HepG2 (cell line): ENCODE measurements around the gene PLA2G2A. TPM values are rescaled to one million over a fixed set of nuclear protein-coding genes. Genes with fewer than 3 reads are reported as not detected.

Source experiments
- ARID3A ChIP-seq: IDR thresholded peaks from 2 replicates; pipeline ENCODE4 v1.6.1; 2012; ENCODE audit warnings: low read depth, low read length, improper control_type of control experiment
- ATF7-NPFF ChIP-seq: sonication (generic); formaldehyde crosslinking; IDR thresholded peaks from 2 replicates; pipeline ENCODE4 v1.8.1; 2023; ENCODE audit warnings: mild to moderate bottlenecking, low read depth, missing genetic modification reagents, moderate library complexity
- KDM3A ChIP-seq: IDR thresholded peaks from 2 replicates; pipeline ENCODE4 v1.6.1; 2018; ENCODE audit warnings: low read depth, missing compliant biosample characterization
- KDM6A ChIP-seq: IDR thresholded peaks from 2 replicates; pipeline ENCODE4 v1.6.1; 2016; ENCODE audit warnings: low read depth
- MAF1 ChIP-seq: sonication (generic); formaldehyde crosslinking; IDR thresholded peaks from 2 replicates; pipeline ENCODE4 v1.5.0; 2020; ENCODE audit warnings: missing genetic modification reagents, borderline replicate concordance
- NR2C2 ChIP-seq: sonication (generic); formaldehyde crosslinking; IDR thresholded peaks from 2 replicates; pipeline ENCODE4 v1.4.0; 2020; ENCODE audit warnings: missing genetic modification reagents, mild to moderate bottlenecking, moderate library complexity, borderline replicate concordance
- POGK ChIP-seq: sonication (generic); formaldehyde crosslinking; conservative IDR thresholded peaks from 2 replicates; pipeline ENCODE4 v1.8.0; 2022; ENCODE audit warnings: mild to moderate bottlenecking, moderate library complexity, missing genetic modification reagents
- SMC3 ChIP-seq: IDR thresholded peaks from 2 replicates; pipeline ENCODE4 v1.6.1; 2011; ENCODE audit warnings: low read length, improper control_type of control experiment
- THAP11 ChIP-seq: IDR thresholded peaks from 2 replicates; pipeline ENCODE4 v1.6.1; 2016; ENCODE audit warnings: missing biosample characterization, missing genetic modification reagents
- ZNF10 ChIP-seq: sonication (generic); formaldehyde crosslinking; IDR thresholded peaks from 2 replicates; pipeline ENCODE4 v1.4.0; 2020; ENCODE audit warnings: mild to moderate bottlenecking, low read depth, missing genetic modification reagents, borderline replicate concordance
- ZNF224 ChIP-seq: sonication (generic); formaldehyde crosslinking; IDR thresholded peaks from 2 replicates; pipeline ENCODE4 v1.5.0; 2020; ENCODE audit warnings: mild to moderate bottlenecking, missing genetic modification reagents
- ZNF263 ChIP-seq: sonication (generic); formaldehyde crosslinking; IDR thresholded peaks from 2 replicates; pipeline ENCODE4 v1.4.0; 2020; ENCODE audit warnings: missing genetic modification reagents
- ZNF335 ChIP-seq: sonication (generic); formaldehyde crosslinking; IDR thresholded peaks from 2 replicates; pipeline ENCODE4 v1.4.0; 2020; ENCODE audit warnings: missing genetic modification reagents
- ZNF484 ChIP-seq: sonication (generic); formaldehyde crosslinking; IDR thresholded peaks from 2 replicates; pipeline ENCODE4 v1.5.1; 2020; ENCODE audit warnings: mild to moderate bottlenecking, low read depth, missing genetic modification reagents, borderline replicate concordance
- ZNF550 ChIP-seq: sonication (generic); formaldehyde crosslinking; IDR thresholded peaks from 2 replicates; pipeline ENCODE4 v1.4.0; 2020; ENCODE audit warnings: mild to moderate bottlenecking, missing genetic modification reagents, borderline replicate concordance
- ZNF788 ChIP-seq: sonication (generic); formaldehyde crosslinking; IDR thresholded peaks from 2 replicates; pipeline ENCODE4 v1.5.0; 2020; ENCODE audit warnings: mild to moderate bottlenecking, missing genetic modification reagents, borderline replicate concordance
- ZNF878 ChIP-seq: sonication (generic); formaldehyde crosslinking; IDR thresholded peaks from 2 replicates; pipeline ENCODE4 v1.8.1; 2023; ENCODE audit warnings: mild to moderate bottlenecking, missing genetic modification reagents, moderate library complexity
- polyA plus RNA-seq, 8 experiments: library from polyadenylated mRNA; depleted of rRNA in 3 of 8; stranded (reverse) in 7 of 8; unstranded in 1 of 8; fragments of >200 nt; fragmentation: Illumina TruSeq in 4 of 8; extraction: Trizol in 4 of 8; gene quantifications; 2 replicates each; pipeline versions ENCODE4 v1.2.1 to v1.2.3, GENCODE V29; 2011 to 2016; ENCODE audit warnings: low read depth in 4 of 8, missing spikeins in 1 of 8, mixed read lengths in 1 of 8; ENCODE audit not compliant: insufficient read depth in 1 of 8
- total RNA-seq, 5 experiments: library from RNA; depleted of rRNA; stranded (reverse); fragments of >200 nt; fragmentation: Illumina TruSeq; extraction: Trizol; gene quantifications; 2 replicates each; pipeline ENCODE4 v1.2.3, GENCODE V29; 2016; ENCODE audit warnings: low read depth in 1 of 5
- TF ChIP-seq, protein P1 (sequence below): sonication (generic); formaldehyde crosslinking; IDR thresholded peaks from 2 replicates; pipeline ENCODE4 v1.4.0; 2020; ENCODE audit warnings: missing genetic modification reagents

The PLA2G2A gene
- total and polyA plus RNA-seq, 2 of the 13 experiments (the other 11 are each of a cell fraction or from before 2014, with no cell fraction given), result 0.35 to 30.3 TPM

- TF ChIP-seq POGK (no peak), KDM6A (CRISPR knock-in tag) (peak; percentile 22; the same call in 1 of the 2 replicates), ZNF263 (CRISPR knock-in tag) (no peak), ZNF484 (no peak), ZNF224 (CRISPR knock-in tag) (no peak), SMC3 (no peak), ARID3A (peak; percentile 40), ZNF788 (CRISPR knock-in tag) (peak; percentile 71; the same call in 1 of the 2 replicates), ZNF550 (CRISPR knock-in tag) (no peak), MAF1 (CRISPR knock-in tag) (no peak), KDM3A (CRISPR knock-in tag) (no peak), ATF7-NPFF (no peak), ZNF335 (CRISPR knock-in tag) (peak; percentile 36; the same call in 1 of the 2 replicates), NR2C2 (CRISPR knock-in tag) (peak; percentile 70), ZNF878 (CRISPR knock-in tag) (no peak), ZNF10 (CRISPR knock-in tag) (no peak), THAP11 (CRISPR knock-in tag) (no peak)
- TF ChIP-seq, protein P1, sequence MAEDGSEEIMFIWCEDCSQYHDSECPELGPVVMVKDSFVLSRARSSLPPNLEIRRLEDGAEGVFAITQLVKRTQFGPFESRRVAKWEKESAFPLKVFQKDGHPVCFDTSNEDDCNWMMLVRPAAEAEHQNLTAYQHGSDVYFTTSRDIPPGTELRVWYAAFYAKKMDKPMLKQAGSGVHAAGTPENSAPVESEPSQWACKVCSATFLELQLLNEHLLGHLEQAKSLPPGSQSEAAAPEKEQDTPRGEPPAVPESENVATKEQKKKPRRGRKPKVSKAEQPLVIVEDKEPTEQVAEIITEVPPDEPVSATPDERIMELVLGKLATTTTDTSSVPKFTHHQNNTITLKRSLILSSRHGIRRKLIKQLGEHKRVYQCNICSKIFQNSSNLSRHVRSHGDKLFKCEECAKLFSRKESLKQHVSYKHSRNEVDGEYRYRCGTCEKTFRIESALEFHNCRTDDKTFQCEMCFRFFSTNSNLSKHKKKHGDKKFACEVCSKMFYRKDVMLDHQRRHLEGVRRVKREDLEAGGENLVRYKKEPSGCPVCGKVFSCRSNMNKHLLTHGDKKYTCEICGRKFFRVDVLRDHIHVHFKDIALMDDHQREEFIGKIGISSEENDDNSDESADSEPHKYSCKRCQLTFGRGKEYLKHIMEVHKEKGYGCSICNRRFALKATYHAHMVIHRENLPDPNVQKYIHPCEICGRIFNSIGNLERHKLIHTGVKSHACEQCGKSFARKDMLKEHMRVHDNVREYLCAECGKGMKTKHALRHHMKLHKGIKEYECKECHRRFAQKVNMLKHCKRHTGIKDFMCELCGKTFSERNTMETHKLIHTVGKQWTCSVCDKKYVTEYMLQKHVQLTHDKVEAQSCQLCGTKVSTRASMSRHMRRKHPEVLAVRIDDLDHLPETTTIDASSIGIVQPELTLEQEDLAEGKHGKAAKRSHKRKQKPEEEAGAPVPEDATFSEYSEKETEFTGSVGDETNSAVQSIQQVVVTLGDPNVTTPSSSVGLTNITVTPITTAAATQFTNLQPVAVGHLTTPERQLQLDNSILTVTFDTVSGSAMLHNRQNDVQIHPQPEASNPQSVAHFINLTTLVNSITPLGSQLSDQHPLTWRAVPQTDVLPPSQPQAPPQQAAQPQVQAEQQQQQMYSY (CRISPR knock-in tag), result no peak
Observed at GRCh38 chr1:19981507-19982312, 2.3 kb upstream of the PLA2G2A start (continued).
